NK-92 (cell line): Measurements from ENCODE around the gene UNC93A.

Experiments
- DNase-seq: peaks from one replicate; lab custom pipeline; 2025; ENCODE audit not compliant: unreplicated experiment; lab: John Stamatoyannopoulos, UW

The UNC93A gene

DNA sequence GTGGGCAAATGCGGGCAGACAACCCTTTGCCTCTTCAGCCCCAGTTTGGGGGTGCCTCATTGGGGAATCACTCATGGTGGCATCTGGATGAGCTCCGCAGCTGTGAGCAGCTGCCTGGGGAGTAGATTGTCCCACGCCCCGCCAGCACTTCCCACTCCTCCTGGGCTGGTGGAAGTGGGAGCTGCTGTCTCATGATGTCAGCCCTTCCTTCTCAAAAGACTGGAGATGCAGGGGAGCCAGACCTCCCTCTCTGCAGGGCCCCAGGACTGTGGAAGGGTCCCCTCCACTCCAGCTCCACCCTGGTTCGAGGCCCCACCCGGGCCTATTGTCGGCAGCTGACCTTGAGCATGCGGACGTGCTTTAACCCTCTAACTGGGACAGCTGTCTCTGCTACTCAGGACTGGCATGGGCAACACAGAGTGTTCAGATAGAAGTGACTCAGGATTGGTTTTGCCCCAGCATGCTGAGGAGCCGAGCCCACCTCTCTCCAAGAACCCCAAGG is 2.0 kb downstream of the UNC93A start:
- DNase-seq, result no peak

DNA sequence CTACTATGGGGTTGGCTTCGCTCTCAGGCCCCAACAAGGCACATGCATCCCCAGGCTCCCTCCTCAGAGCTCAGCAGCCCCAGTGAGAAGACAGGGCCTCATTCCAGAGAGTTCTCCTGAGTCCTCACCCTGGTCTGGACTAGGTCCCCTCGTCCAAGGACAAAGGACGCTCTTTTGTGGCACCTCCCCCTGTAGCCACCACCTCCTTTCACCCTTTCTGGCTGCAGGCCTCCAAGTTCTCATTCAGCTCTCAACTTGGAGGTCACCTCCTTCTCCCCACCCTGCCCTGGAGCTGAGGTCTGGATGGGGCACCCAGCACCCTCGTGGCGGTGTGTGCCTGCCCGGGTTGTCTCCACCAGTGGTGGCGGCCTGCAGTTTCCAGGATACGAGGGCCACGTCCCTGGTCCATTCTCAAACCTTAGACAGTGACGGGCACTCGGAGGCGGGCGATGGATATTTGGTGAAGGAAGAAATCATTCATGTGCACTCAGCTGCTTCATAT is 2.5 kb downstream of the UNC93A start:
- DNase-seq, result no peak

DNA sequence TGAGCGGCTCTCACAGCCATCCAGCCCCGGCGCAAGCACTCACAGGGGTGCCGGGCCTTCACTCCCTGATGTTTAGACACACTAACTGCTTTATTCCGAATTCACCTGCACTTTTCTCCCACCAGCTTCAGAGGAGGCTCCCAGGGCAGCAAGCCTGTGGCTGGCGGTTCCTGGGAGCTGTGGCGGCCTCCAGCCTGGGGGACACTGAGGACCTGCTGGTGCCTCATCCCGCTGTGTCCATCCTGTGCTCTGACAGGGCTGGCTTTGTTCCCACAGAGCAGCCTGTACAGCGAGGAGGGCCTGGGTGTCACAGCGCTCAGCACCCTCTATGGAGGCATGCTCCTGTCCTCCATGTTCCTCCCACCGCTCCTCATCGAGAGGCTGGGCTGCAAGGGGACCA is 3.1 kb downstream of the UNC93A start:
- no peak for DNase-seq

DNA sequence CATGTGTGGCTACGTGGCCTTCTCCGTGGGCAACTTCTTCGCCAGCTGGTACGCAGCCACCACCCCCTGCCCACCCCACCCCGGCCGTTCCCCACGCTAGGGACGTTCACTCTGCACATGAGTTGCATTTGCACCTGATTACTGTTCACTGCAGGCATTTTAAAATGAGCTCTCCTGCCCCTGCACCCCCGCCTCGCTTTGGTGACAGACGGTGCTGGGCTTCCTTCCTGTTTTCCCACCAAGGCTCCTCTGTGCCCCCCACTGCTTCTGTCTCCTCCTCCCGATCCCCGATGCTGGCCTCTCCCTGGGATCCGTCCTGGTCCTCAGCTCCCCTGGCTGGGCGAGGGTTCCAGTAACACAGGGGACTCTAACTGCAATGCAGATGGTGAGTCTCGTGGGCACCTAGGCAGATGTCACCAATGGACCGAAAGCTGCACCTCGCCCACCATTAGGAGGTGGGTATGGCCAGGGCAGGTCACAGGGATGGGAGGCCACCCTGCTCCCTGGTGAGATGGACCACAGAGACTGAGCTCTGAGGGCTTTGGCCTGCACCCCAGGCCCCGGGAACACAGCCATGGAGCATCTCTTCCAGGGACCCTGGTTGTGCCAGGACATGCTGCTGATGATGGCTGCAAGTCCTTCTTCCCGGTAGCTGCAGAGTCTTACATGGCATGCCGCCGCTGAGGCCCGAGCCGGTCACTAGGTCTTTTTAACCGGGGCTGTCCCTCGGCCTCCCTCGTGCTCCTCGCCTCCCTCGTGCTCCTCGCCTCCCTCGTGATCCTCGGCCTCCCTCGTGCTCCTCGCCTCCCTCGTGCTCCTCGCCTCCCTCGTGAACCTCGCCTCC is 3.8 kb downstream of the UNC93A start:
- no peak for DNase-seq

DNA sequence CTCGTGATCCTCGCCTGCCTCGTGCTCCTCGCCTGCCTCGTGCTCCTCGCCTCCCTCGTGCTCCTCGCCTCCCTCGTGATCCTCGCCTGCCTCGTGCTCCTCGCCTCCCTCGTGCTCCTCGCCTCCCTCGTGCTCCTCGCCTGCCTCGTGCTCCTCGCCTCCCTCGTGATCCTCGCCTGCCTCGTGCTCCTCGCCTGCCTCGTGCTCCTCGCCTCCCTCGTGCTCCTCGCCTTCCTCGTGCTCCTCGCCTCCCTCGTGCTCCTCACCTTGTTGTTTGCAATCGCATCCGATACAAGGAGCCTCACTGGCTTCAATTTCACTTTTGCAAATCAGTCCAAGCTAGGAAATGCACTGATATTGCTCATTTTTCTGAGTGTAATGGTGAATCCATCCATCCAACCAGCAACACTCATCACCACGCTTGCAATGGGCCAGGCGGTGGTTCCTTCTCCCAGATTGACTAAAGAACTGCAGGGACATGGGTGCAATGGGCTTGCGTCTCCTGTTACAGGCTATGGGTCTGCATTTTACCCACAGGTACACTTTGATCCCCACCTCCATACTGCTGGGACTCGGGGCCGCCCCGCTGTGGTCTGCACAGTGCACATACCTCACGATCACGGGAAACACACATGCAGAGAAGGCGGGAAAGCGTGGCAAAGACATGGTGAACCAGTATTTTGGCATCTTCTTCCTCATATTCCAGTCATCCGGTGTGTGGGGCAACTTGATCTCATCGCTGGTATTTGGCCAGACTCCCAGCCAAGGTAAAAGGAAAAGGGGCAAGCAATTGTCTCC is 4.6 kb downstream of the UNC93A start:
- no peak for DNase-seq

DNA sequence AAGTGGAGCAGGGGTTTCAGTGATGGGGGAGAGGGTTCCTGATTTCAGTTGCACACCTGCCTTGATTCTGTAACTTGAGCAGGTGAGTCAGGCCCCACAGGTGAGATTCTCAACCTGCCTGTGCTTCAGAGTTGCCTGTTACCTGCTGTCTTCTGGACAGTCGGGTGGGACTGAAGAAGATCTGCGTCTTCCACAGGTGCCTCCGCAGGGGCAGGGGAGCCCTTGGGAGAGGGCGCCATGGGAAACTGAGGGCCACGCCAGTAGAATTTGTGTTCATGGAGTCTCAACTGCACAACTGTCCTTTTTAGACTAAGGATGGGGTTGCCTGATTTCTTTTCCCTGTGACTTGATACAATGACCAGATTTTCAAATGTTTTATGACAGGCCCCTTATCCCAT is 5.2 kb downstream of the UNC93A start:
- DNase-seq, result no peak

DNA sequence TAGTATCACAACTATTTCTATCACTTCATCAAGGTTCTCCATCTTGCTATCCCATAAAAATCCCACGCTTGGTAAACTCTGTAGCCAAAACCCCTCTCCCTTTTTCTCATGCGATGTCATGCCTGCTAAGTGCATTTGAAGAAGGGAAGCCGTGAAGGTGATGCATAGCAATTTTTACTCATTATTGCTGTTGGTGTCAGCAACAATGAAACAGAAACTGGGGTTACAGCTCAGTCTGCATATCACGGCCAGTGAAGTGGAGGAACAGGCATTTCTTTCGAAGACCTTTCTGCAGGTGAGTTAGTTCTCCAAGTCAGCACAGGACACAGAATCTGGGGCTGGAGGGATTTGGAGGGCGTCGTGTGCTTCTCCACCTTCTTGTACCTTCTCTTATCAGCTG is 5.8 kb downstream of the UNC93A start:
- no peak for DNase-seq

DNA sequence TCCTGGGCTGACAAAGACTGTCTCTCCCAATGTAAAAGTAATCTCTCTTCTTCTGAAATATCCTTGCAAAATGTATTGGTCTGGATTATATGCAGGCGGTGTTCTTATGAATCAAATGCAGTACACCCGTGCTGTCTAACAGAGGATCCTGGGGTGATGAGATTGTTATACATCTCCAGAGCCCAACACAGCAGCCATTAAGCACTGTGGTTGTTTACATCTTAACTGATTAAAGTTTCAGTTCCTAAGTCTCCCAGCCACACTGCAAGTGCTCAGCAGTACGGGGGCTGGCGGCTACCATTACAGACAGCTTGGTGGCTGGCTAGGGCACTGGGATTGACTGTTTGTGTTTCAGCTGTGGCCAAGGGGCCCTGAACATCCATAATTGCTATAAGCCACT is 7.0 kb downstream of the UNC93A start:
- DNase-seq, result no peak

DNA sequence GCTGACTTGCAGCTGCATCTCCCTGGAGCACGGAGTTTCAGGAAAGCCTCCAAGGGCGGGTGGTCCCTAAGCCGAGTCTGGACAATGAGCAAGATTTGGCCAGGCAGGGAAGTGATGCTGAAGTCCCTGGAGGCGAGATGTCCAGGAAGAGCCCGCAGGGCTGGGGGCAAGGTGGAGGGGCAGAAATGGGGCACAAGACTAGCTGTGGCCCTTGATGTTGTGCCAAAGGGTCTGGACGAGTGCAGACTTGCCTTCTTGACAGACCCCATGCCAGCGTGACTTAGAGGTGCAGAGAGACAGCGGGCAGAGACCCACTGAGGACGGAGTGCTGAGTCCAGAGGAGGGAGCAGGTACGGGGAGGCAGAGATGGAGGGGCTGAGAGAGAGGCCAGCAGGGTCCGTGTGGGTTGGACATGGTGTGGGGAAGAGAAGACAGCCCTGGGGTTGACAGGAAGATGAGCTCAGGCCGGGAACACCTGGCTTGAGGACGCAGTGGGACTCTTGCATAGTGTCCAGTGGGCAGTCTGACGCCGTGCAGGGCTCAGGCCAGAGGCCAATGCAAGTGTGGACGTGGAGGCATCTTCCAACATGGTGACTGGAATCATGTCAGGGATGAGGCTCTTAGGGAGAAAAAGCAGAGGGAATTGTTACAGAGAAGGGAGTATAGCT is 8.7 kb downstream of the UNC93A start:
- no peak for DNase-seq

DNA sequence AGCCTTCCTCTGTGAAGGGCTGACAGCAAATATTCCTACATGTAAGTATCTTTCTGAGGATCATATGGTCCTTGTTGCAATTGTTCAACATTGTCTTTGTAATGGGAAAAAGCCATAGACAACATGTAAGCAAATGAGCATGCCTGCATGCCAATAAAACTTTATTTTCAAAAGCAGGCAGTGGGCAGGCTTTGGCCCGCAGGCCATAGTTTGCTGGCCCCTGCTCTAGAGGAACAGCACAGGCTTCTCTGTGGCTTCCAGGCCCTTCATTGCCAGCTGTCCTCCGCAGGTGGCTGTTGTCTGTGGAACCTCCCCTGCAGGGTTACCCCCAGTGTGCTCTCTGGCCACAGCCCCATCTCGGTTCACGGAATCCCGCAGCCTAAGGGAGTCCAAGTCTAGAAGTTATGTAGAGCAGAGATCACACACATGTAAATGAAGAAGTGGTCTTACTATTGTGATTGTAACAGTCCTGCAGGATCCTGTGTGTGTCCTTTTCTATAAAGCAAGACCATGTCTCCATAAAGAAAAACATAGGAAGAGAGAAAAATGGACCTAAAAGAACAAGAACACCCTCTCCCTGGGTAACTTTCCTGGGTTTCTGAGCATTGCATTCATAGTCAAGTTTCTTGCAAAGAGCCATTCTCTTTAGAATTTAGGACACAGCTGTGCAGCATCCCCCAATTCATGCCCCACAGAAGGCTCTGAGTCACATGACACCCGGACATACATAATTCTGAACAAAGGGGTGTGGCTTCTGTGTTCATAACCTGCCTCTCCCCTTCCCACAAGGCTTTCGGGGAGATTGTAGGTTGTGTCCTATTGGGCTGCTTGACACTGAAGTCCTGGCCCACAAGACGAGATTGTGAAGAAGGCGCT is 10.0 kb downstream of the UNC93A start:
- DNase-seq, result no peak

DNA sequence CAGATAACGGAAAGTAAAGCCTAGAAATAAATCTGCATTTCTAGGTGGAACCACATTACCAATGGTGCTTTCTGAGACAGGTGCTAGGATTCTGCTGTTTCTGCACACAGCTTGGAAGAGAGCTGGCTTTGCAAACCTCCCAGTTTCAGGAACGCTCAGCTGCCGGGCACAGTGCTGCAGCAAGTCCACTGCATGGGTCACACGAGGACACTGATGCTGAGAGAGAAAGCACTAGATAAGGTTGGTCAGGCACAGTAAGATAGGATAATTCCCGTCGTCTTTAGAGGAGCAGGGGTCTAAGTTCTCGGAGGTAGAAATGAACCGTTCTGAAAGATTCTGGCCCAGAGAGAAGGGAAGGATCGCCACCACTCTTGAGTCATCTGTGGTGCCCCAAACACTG is 11.0 kb downstream of the UNC93A start:
- no peak for DNase-seq

DNA sequence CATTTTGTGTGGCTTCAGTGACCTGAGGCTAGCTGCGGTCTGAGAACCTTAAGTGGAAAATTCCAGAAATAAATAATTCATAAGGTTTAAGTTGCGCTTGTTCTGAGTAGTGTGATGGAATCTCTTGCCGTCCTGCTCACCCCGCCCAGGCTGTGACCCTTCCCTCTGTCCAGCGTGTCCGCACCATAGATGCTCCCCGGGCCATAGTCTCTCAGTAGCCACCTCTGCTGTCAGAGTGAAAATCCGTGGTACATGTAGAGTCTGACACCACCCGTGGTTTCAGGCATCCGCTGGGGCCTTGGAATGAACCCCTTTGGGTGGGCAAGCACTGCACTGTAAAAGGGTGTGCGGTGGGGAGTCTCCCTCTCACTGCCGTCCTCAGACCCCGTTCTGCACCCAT is 11.7 kb downstream of the UNC93A start:
- no peak for DNase-seq

DNA sequence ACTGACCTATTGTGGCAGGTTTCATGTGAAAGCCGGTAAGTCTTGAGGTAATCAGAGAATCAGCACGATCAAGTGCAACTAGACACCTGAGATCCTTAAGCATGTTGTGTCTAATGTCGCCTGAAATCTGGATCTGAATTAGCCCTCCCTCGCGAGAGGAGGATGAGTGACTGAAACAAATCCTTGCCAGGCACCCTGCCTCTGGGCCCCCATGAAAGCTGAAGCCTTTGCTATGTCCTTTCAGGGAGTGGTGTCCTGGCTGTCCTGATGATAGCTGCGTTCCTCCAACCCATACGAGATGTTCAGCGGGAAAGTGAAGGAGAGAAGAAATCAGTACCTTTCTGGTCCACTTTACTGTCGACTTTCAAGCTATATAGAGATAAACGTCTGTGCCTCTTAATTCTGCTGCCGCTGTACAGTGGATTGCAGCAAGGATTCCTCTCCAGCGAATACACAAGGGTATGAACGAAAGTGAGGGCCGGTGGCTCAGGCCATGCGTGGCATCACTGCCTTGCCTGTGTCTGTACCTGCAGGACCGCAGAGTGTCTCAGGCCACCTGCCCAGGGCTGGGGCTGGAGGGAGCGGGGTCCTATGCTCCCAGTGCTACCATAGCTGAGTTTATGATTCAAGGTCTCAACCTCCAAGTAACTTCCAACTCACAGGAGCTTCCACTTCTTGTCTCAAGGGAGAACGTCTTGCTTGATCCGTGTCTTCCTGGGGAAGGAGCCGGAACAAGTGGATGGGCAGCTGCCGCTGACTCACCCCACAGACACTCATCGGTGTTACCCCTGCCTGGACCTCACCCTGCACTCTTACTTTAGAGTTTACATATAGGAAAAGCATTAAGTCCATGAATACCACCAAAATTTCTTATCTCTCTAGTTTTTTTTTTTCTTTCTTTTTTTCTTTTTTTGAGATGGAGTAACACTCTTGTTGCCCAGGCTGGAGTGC is 12.8 kb downstream of the UNC93A start:
- no peak for DNase-seq

DNA sequence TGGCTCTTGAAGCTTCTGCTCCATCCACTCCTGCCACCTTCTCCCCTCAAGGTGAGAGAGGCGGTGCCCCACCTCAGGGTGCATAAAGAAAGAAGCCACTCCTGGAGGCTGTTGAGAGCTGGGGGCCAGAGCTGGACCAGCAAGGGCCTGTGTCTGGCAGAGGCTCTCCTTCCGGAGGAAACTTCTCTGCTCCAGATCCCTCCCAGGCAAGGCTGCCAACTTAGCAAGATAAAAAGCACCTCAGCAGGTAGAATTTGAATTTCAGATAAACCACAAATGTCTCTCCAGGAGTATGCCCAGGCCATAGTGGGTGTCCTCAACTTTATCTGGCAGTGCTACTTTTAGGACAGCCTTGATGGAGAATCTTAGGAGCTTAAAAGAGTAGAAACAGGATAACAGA is 13.8 kb downstream of the UNC93A start:
- DNase-seq, result no peak

DNA sequence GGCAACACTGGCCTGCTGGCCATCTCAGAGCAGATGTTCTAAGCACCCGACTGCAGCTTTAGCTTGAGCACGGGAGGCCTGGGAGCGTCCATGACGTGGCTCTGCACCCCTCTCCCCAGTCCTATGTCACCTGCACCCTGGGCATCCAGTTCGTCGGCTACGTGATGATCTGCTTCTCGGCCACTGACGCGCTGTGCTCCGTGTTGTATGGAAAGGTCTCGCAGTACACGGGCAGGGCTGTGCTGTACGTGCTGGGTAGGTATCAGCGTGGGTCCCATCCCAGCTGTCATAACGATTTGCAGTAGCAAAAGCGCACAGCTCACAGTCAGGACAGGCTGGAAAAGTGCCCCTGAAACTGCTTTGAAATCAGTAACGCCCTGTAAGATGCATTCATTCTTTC is 14.7 kb downstream of the UNC93A start:
- DNase-seq, result no peak

DNA sequence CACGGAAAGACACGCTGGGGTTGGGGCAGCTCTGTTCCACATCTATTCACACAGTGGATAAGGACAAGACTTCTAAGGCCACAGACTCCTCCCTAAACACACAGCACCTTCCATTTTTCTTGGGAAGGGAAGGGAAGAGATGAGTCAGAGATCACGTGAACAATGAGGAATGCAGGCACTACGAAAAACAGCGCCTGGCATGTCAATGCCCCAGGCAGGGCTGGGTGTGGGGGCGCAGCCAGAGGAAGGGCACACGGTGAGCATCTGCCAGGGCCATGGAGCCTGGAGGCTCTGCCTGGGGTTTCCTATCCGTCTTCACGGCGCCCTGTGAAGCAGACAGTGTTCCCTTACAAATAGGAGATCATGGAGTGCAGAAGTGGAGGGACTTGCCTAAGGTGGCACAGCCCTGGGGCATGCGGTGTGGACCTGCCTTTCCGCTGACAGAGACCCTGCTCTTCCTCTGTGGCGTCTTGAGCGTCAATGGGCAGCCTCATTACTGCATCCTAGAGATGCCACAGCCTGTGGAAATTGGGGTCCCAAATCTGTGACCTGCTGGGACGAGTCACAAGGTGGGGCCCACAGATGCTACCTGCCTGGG is 15.4 kb downstream of the UNC93A start:
- no peak for DNase-seq

DNA sequence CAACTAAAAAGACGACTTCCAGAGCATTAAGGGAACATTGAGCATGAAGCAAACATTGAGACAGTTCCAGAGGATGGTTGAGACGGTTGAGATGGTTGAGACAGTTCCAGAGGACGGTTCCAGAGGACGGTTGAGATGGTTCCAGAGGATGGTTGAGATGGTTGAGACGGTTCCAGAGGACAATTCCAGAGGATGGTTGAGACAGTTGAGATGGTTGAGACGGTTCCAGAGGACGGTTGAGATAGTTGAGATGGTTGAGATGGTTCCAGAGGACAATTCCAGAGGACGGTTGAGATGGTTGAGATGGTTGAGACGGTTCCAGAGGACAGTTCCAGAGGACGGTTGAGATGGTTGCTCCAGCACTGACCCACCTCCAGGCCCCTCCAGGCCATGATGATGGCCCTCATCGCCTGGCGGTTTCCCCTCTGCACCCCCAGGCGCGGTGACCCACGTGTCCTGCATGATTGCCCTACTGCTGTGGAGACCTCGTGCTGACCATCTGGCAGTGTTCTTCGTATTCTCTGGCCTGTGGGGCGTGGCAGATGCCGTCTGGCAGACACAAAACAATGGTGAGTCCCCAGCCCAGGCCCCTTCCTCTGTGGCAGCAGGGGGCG is 16.3 kb downstream of the UNC93A start:
- DNase-seq, result no peak

DNA sequence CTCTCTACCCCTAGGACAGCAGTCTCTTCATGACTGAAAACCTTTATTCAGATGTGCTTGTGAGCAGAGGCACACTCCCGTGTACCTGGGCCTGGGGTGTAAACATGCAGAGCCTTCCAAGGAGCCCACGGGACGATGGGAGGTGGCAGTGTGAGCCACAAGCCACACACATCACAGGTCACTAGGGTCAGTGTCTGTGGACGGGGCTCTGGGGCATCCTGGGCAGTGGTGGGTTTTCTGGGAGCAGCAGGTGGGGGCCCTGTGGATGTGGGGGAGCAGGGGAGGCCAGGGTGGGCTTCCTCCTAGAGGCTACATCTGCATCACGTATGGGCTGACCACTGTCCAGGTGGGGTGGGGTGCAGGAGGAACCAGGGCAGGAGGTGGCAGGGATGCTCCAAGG is 17.1 kb downstream of the UNC93A start:
- DNase-seq, result no peak
